Heart left ventricle (tissue), 13 donors: ENCODE results near the gene MBD3L4.

Experiments used
- CTCF ChIP-seq, 12 donors: fragments of 200-600 bp; sonication (generic) in 4 of 12; IDR thresholded peaks; one replicate each; pipeline versions ENCODE4 v1.5.0 to v1.8.0; 2018 to 2022; ENCODE audit warnings: antibody characterized with exemption in 12 of 12, mild to moderate bottlenecking in 5 of 12
- POLR2A ChIP-seq, 2 donors: fragments of 450-650 bp; IDR thresholded peaks; one replicate each; pipeline ENCODE4 v1.6.1; 2017; ENCODE audit warnings: antibody characterized with exemption in 2 of 2, mild to moderate bottlenecking in 2 of 2, moderate library complexity in 2 of 2
- donor health status: ischemic (EF 13 %, LVEDD 7.1; RV severe dilation, severe dysfunction).
- donor health status: DM: no; HTN: yes; CAD: no.
- donor health status: DM: no; HTN: no; CAD: no.
- donor health status: ischemic (EF 25% LVEDD 6.9; RV normal size, moderate dysfunction).
- donor health status: ischemic (EF 25% LVEDD 5.7; RV mildly dilated, moderate dysfunction).
- donor health status: ischemic (EF 35%, LVEDD 5.7; RV mildly dilated, moderate dysfunction).
- donor health status: nonischemic (EF 11% LVEDD 7.7; RV severe dilation, severe dysfunction).
- donor health status: DM: yes; HTN: yes; CAD: no.
- donor health status: PGD.
- donor health status: ischemic (EF 29% LVEDD 5.4; RV normal size, mild dysfunction).
- donor health status: nonischemic (EF 23%, LVEDD 6.1; RV moderate dilation, normal function).

GRCh38 chr19:6996810-6997209, 43.2 kb downstream of the MBD3L4 start:
- TF ChIP-seq CTCF (IDR thresholded peaks at IDR 0.05) (no peak), POLR2A (IDR thresholded peaks at IDR 0.05) (no peak)
